GM19328 (cell line): ENCODE results near the gene PYGO1.
A peak's percentile ranks its signal among the peaks of the same experiment; 100 is the strongest.
"Not testable (repeated sequence)": the region's sequence is repeated elsewhere in the genome, so short reads cannot be mapped to it uniquely, and the experiment has no call there.

Experiments
- ATAC-seq: cut with Tn5 transposase; IDR thresholded peaks from one replicate; pipeline ENCODE4 v1.9.1; 2021; ENCODE audit warnings: mild to moderate bottlenecking, moderate library complexity; ENCODE audit not compliant: unreplicated experiment

PYGO1 gene, protein sequence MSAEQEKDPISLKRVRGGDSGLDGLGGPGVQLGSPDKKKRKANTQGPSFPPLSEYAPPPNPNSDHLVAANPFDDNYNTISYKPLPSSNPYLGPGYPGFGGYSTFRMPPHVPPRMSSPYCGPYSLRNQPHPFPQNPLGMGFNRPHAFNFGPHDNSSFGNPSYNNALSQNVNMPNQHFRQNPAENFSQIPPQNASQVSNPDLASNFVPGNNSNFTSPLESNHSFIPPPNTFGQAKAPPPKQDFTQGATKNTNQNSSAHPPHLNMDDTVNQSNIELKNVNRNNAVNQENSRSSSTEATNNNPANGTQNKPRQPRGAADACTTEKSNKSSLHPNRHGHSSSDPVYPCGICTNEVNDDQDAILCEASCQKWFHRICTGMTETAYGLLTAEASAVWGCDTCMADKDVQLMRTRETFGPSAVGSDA

GRCh38 chr15:55588070-55588814, at the start of gene PYGO1:
PYGO1 (minus strand) TSS chr15:55588345; CDS start chr15:55587883, 462 bp downstream.
- peak; percentile 83 for ATAC-seq

DNA sequence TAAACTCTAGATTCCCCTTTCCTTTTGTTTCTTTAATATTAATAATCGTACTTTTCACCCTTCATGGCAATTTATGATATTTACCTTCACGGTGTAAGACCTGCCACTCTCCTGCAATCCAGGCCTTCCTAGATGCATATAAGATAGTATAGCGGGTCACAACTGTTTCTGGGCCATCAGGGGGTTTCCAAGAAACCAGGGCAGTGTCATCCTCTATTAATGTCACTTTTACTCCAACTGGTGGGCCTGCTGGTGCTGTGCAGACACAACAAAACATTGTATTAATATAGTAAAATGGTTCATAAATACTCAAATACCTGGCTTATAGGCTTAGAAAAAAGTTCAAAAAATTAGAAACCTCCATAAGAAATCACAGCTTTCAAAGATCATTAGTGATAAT, 48.9 kb upstream of the PYGO1 start:
- ATAC-seq, result no peak

DNA sequence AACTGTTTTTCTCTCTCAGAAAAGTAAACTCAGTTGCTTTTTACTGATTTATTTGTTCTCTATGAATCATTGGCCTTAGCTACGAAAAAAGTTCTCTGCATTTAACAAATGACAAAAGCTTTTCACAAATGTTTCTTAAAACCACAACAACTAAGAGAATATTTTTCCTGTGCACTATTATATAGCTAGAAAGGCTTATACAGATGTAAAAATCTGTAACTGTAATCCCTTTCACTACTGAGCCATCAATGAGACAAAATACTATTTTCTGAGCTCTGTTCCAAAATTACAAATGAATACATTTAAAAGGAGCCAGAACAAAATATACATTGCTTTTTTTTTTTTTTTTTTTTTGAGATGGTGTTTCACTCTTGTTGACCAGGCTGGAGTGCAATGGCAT, 45.6 kb upstream of the PYGO1 start:
- no peak for ATAC-seq

DNA sequence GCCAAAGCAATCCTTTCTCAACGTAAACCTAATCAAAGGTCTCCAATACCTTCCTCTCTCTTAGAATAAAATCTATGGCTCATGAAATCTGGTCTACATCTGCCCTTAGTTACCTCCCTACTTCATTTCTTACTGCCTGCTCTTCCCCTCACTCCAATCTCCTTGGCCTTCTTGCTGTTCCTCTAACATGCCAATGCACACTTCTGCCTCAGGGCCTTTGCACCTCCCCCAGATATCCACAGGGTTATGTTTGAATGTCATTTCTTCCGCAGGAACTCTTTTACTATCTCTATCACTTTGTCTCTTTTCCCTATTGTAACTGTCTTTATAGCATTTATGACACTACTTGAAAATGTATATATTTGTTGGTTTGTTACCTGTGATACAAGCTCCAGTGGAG, 44.3 kb upstream of the PYGO1 start:
- no peak for ATAC-seq

DNA sequence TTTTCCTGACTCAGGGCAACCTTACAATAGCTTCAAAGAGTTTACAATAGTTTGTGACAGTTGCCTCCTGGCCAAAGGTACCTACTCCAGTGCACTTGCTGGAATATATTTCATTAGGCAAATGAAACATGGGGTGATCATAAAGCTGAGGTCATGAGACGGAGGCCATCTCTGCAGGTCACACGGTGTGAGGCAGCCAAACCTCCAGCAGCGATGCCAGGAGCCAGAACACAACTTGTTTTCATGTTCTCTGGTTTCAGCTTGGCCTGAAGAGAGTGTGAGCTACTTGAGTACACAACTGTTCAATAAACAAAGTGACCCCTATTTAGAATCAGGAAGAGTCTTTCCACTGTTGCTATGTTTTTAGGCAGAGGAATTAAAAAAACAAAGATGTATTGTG, 42.7 kb upstream of the PYGO1 start:
- ATAC-seq, result no peak

DNA sequence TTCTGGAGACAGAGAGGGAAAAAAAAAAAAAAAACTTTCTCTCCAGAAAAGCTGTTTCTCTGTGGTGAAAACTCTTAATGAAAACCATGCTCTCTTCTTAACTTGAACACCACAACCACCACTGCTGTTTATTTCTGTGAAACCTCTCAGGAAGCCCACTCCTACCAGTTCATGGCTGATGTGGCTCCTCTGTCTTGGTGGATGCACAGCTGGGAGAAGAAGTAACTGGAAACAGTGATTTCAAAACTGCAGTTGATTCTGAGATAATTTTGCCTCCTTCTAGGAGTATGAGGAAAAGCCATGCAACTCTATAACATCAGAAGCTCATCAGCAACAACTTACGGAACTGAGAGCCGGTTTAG, 40.2 kb upstream of the PYGO1 start:
- ATAC-seq, result no peak

GRCh38 chr15:55627730-55628368, 39.7 kb upstream of the PYGO1 start:
- no peak for ATAC-seq

DNA sequence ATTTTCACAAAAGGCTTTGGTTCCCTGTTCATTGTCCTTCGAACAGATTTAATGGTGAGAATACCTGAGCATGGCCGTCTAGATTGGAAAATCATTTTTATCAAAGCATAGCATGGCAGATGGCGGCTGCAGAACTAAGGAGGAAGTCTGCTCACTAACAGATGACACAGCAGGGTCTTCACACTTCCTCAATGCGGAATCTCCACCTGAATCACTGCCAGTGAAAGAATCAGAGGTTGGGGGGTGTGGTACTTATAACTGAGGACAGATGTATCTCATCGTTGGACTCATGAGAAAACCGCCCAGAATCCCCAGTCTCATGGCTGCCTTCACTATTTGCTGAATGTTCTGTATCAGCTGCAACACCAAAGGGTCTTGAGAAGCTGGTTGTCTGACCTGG, 31.6 kb upstream of the PYGO1 start:
- ATAC-seq, result no peak

GRCh38 chr15:55618387-55618786, 30.2 kb upstream of the PYGO1 start:
- no peak for ATAC-seq

DNA sequence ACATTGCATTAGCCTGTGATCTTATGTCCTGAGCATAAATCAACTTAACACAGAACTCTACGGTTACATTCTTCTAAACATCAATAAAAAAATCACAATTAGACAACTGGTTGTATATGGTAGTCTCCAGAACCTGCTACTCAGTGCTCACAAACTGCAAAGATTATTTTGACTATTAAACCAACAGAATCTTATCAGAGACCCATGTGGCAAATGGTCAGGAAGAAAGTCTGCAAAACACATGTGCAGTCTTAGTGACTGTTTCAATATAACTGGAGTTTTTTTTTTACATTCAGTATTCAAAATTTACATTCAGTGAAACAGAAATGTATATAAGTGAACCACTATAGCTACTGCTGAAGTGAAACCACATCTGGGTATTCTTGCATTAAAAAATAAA, 27.3 kb upstream of the PYGO1 start:
- no peak for ATAC-seq

DNA sequence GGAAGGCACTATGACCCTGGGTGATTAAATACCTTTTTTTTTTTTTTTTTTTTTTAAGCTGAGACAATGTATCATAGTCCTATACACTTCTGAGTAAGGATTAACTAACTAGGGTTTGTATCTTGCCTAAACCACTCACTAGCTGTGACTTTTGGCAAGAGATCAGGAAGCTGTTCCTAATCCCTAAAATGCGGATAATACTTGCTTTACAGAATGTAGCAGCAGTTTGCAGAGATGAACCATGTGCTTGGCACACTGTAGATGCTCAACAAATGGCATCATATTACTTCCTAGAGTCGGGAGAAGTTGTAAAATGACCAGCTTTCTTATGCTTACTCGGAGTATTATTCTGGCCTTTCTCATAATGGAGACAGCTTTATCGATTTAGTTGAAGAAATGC, 25.6 kb upstream of the PYGO1 start:
- no peak for ATAC-seq

GRCh38 chr15:55606214-55606613, 18.1 kb upstream of the PYGO1 start:
- no peak for ATAC-seq

DNA sequence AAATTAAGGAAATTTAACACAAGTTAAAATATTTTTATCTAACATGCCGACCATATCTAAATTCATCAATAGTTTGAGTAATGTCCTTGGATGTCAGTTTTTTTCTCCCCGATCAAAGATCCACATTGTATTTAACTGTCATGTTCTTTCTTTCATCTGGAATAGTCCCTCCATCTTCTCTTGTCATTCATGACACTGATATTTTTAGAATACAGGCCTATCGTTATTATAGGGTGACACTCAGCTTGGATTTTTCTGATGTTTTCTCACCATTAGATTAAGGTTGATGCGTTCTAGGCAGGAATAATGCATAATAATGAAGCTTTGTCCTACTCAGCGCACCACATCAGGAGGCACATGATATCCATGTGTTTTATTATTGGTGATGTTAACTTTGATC, 13.2 kb upstream of the PYGO1 start:
- ATAC-seq, result no peak

- no peak for ATAC-seq
Measured at GRCh38 chr15:55599439-55599838, 11.3 kb upstream of the PYGO1 start.

DNA sequence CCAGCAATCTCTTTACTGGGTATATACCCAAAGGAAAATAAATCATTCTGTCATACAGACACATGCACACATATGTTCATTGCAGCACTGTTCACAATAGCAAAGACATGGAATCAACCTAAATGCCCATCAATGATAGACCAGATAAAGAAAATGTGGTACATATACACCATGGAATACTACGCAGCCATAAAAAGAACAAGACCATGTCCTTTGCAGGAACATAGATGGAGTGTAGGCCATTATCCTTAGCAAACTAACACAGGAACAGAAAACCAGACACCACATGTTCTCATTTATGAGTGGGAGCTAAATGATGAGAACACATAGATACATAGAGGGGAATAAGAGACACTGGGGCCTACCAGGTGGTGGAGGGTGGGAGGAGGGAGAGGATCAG, 4.9 kb upstream of the PYGO1 start:
- ATAC-seq, result not testable (repeated sequence)

GRCh38 chr15:55590788-55591187, 2.6 kb upstream of the PYGO1 start:
- no peak for ATAC-seq

- ATAC-seq, result no peak
Measured at GRCh38 chr15:55589287-55589686, 1.1 kb upstream of the PYGO1 start.

GRCh38 chr15:55588815-55589115, 620 bp upstream of the PYGO1 start:
- no peak for ATAC-seq

GRCh38 chr15:55587321-55588069, 650 bp downstream of the PYGO1 start:
- peak; percentile 46 for ATAC-seq

GRCh38 chr15:55586808-55587207, 1.3 kb downstream of the PYGO1 start:
- ATAC-seq, result no peak

GRCh38 chr15:55576943-55577342, 11.2 kb downstream of the PYGO1 start:
- ATAC-seq, result no peak
